NCI-H187 treated with DMSO at 0.1 percent for 48 hours (cell line): ENCODE results near the gene TACO1.

Experiments used
- DNase-seq: peaks from one replicate; lab custom pipeline; 2025; lab: John Stamatoyannopoulos, UW

The TACO1 gene

DNA sequence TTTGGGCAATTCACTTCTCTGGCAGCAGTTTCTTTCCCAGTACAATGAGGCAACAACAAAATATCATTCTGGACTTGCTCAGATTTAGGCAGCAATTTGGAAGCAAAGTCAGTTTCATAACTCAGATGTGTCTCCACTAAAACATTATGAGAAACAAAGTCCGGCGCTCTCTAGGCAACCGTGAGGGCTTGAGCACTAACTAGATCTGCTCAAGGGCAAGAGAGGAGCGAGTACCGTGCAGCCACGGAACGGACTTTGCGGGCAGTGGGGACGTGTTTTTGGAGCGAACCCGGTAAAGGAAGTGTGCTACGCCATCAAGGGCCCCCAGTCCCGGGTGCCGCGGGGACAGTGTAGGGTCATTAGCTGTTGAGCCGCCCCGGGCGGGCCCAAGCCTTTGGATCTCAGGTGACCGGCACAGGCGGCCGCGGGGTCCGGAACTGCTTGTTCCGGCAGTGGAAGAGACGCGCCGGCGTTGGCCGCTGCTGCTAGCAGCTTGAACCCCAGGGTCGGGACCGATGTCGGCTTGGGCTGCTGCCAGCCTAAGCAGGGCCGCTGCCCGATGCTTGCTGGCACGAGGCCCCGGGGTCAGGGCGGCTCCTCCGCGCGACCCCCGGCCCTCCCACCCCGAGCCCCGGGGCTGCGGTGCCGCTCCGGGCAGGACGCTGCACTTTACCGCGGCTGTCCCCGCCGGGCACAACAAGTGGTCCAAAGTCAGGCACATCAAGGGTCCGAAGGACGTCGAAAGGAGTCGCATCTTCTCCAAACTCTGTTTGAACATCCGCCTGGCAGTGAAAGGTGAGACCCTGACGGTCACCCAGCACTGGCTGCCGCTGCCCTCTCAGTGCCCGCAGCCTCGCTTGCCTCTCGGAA, at the start of gene TACO1:
Gene TACO1, plus strand, starts transcription at position 327 of the 870 bp plus-strand sequence. Its CDS starts 189 bp downstream, at position 516.
- DNase-seq = peak; percentile 22

DNA sequence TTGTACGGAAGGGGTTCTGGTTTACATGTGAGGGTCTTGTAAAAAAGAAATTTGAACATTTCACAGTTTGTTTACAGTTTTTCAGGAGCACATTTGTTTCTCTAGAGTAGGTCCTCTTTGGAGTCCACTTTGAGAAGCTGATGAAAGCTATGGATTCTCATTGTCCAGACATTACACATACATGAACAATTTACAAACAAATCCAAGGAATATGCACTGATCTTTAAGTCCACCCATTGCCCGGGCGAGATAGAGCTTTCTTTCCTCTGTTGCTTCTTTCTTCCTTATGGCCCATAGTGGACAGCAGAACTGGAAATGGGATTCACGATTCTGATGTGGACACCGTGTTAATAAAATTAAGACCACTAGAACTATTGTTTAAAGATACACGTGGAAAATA, 48.5 kb upstream of the TACO1 start:
- DNase-seq = no peak

DNA sequence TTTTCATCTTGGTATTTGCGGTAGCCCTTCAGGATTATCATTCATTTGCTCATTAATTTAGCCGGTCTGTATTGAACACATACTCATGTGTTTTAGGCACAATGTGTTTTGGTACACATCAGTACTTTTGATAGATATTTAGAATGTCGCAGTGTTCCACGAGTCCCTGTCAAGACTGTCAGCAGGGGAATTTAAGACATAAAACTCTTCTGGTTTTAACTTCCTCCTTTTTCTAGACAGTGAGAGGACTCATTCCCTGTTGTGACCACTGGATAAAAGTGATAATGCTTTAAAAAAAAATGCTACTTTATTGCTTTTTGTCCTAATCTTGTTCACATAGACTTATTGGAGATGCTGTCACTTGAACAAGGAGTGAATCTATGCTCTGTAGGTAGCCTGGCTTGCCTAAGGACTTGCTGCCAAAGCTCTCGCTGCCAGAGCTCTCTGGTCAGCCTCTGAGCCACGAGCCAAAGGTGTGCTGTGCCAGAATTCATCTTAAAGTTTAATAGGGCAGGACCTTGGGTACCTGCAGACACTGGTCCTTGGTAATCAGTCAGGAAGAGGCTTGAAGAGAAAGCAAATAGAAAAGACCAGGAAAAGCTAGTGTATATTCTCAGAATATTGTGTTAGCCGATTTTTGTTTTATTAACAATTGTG, 45.1 kb upstream of the TACO1 start:
- no peak for DNase-seq

DNA sequence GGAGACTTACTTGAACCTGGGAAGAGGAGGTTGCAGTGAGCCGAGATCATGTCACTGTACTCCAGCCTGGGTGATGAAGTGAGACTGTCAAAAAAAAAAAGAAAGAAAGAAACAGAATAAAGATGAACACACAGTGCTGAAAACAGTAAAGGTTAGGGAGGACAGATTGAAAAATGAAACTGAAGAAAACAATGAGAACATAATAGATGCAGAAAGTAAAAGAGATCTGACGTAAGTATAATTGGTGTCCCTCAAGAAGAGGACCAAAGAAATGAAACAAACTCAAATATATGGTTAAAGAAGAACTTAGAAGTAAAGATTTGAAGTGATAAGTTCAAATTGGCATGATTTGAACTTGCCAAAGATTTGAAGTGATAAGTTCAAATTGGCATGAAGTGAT, 43.3 kb upstream of the TACO1 start:
- DNase-seq = no peak

DNA sequence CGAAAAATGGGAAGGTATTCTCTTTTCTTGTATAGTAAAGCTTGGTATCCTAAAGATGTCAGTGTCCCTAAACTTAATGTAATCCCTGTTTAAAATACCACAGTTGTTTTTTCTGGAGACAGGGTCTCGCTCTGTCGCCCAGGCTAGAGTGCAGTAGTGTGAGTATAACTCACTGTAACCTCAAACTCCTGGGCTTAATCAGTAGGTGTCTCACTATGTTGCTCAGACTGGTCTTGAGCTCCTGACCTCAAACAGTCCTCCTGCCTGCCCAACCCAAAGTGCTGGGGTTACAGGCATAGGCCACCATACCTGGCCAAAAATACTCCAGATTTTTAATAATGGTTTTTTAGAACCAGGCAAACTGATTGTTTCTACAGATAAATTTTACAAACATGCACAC, 42.3 kb upstream of the TACO1 start:
- no peak for DNase-seq

DNA sequence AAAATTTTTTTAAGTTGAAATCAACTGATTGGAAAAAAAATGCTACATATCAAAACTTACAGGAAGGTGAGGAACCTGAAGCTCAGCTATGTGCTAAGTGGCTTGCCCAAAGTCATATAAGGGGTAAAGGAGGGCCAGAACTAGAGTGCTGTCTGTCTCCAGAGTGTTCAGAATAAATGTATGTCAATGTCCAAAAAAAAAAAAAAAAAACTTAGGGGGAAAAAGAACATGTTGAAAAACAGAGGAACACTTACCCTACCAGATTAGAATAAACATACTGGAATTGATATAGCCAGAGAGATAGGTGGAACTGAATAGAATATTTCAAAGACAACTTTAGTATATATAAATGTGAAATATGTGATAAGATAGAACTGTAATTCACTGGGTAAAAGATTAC, 38.9 kb upstream of the TACO1 start:
- no peak for DNase-seq

DNA sequence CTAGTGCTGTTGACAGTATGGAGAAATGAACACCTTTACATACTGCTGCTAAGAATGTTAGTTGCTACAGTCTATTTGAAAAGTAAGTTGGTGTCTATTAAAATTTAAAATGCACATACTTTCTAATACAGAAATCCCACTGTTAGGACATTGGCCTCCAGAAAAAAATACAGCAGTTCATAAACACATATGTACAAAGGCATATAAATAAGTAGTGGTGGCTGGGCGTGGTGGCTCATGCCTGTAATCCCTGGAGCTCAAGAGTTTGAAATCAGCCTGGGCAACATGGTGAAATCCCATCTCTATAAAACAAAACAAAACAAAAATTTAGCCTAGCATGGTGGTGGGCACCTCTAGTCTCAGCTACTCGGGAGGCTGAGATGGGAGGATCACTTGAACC, 37.4 kb upstream of the TACO1 start:
- DNase-seq = no peak

DNA sequence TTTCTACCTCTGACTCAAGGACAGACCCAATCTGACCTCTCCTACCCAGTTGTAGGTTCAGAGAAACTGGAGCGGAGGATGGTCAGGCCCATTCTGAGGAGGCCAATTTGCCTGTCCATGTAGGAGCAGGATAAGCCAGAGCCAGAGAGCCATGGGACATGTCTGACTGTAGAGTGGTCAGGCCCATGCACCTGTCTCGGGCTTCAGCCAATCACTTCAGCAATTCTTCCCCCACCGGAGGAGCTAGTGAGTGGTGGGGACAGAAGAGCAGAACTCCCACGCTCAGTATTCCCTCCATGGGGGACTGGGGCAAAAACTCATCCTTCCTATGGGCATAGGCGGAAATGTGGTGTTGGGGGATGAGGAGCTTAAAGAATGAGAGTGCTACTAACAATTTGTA, 36.1 kb upstream of the TACO1 start:
- DNase-seq = no peak

DNA sequence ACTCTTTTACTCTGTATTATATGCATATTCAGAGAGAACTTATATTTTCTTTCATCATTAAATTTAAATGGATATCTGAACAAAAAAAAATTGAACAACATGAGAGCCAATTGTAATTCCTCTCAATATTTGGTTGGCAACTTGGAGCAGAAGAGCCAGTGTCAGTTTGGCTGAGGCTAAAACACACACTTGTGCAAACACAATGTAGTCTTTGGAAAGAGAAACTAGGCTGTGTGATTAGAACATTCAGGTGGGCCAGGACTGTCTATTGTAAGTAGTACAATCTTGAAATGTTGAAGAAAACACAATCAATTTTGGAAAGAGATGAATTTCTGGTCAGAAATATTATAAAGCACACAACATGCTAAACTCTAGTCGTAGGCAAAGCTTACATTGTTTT, 33.5 kb upstream of the TACO1 start:
- no peak for DNase-seq

DNA sequence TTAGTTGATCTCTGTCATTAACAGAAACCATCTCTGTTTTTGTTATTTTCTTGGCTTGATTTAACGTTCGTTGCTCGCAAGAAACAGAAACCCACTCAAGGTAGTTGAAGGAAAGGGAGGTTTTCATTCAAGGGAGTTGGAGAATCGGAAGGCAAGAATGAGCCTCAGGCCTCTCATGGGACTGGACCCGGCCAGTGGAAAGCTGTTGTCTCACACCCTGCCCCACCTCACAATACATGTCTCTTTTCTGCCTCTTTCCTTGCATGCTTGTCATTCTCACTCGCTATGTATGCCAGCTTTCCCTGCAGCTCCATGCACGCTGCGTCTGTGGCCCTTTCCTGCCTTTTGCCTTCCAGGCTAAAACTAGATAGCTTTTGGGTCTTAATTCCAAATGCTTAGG, 32.1 kb upstream of the TACO1 start:
- DNase-seq = no peak

DNA sequence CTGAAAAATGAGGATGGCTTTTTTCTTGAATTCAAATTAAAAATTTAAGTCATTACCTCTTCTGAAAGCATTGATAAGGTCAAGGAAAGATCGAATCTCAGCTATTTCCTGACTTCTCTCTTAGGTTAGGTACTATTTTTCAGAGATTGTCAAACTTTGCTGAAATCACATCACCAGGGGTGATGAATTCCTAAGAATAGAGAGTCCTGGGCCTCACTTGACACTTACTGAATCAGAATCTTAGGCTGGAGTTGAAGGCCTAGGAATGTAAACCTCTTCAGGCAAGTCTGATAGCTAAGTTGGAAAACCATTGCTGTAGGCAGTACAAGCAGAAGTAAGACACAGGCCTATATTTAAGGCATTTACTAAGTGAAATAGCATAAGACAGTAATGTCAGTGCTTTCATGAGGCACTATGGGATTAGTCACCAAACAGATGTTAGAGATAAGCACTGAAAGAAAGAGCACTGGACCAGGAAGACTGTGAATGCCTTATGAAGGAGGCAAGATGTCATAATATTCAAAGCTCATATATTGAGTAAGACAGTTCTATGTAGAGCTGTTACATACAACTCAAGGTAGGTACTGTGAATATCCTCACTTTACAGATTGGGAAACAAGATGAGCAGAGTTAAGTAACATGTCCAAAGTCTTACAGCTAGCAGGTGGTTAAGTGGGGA, 28.9 kb upstream of the TACO1 start:
- no peak for DNase-seq

DNA sequence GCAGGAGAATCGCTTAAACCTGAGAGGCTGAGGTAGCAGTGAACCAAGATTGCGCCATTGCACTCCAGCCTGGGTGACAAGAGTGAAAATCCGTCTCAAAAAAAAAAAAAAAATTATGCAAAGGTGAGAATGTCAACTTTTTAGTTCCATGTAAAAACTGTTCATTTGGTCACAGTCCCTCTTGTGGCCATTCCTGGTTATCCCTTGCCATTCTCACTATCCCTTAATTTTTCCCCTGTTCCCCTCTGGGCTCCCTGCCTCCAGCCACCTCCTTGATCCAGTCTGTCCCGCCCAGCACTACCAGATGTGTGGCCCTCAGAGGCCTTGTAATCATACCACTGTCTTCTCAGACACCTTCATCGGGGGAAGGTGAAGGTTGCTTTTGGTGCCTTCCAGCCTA, 27.1 kb upstream of the TACO1 start:
- DNase-seq = no peak

DNA sequence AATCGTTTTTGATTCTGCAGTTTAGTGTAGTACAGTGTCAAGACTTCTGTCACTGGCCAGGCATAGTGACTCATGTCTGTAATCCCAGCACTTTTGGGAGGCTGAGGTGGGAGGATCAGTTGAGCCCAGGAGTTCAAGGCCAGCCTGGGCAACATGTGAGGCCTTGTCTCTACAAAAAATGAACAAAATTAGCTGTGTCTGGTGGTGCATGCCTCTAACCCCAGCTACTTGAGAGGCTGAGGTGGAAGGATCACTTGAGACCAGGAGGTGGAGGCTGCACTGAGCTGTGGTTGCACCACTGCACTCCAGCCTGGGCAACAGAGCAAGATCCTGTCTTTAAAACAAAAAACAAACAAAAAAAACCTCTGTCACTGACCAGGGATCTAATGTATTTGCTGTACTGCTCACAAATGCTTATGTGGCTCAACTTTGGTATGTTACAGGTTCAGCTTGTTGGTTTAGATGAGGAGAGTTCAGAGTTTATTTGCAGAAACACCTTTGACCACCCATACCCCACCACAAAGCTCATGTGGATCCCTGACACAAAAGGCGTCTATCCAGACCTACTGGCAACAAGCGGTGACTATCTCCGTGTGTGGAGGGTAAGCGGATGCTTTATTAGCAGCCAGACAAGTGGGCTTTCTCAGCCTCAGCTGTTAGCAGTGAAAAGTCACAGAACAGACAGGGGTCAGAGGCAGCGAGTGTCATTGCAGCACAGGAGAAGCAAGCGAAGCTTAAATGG, 22.5 kb upstream of the TACO1 start:
- no peak for DNase-seq

DNA sequence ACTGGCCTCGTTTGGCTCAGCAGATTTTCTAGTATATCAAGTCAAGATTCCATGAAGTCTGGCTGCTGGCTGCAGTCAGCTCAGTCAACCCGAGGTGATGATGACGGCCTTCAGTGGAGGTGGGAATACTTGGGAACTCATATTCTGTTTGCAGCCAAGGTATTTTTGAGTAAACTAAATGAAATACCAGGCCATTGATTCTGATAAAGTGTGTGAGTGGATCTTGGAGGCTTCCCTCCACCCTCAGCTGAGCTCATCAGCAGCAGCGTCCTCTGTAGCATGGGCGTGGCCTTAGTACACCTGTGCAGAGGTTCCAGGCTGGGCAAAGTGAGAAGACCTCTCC, 22.0 kb upstream of the TACO1 start:
- no peak for DNase-seq

DNA sequence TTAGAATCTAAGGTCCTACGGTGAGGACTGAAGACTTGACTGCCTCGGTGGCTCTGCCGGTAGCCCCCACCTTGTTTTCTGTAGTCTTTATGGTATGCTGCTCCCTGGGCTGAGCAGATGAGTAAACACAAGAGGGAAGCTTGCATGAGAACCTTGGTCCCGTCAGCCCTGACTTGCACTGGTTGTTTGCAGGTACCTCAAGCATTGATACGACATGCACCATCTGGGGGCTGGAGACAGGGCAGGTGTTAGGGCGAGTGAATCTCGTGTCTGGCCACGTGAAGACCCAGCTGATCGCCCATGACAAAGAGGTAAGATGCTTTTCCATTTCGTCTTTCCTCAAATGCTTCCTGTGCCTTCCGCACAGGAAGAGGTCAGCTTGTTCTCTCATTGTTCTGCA, 21.1 kb upstream of the TACO1 start:
- DNase-seq = no peak

DNA sequence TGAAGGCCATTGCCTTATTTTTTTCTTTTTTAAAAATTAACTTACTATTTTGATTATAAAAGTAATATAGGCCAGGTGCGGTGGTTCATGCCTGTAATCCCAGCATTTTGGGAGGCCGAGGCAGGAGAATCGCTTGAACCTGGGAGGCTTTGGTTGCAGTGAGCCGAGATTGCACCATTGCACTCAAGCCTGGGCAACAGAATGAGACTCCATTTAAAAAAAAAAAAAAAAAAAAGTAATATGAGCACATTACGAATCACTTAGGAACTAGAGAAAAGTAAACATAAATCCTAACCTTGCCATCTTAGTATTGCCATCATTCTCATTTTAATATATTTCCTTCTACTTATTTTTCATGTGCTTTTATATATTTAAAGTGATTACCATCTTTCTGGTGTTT, 12.9 kb upstream of the TACO1 start:
- DNase-seq = no peak

DNA sequence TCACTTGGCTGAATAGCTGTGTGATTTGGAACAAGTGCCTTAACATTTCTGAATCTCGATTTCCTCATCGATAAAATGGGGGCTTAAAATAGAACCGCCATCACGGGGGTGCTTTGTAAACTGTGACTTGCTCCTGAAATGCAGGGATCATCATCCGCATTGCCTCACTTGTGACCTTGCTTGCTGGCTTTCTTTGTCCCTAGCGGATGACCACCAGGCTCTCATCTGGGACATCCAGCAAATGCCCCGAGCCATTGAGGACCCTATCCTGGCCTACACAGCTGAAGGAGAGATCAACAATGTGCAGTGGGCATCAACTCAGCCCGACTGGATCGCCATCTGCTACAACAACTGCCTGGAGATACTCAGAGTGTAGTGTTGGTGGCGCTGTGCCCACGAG, 11.9 kb upstream of the TACO1 start:
- no peak for DNase-seq

DNA sequence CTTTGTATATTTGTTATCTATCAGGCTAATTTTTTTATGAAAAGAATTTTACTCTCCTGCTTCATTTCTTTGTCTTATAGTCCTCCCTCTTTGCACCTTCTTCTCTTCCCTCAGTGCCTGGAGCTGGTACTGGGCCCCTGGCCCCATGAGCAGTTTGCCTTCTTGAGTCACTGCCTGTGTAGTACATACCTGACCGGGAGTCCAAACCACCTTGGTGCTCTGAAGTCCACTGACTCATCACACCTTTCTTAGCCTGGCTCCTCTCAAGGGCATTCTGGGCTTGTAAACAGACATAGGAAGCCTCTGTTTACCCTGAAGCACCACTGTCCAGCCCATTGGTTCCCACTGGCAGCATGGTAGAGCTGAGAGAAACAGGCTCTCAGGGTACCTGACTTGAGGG, 11.0 kb upstream of the TACO1 start:
- no peak for DNase-seq

DNA sequence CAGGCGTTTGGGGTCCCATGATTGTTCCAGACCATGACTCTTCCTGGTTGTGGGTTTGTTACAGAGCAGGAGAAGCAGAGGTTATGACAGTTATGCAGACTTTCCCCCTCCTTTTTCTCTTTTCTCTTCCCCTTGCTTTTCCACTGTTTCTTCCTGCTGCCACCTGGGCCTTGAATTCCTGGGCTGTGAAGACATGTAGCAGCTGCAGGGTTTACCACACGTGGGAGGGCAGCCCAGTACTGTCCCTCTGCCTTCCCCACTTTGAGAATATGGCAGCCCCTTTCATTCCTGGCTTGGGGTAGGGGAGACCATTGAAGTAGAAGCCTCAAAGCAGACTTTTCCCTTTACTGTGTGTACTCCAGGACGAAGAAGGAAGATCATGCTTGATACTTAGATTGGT, 7.9 kb upstream of the TACO1 start:
- DNase-seq = no peak

DNA sequence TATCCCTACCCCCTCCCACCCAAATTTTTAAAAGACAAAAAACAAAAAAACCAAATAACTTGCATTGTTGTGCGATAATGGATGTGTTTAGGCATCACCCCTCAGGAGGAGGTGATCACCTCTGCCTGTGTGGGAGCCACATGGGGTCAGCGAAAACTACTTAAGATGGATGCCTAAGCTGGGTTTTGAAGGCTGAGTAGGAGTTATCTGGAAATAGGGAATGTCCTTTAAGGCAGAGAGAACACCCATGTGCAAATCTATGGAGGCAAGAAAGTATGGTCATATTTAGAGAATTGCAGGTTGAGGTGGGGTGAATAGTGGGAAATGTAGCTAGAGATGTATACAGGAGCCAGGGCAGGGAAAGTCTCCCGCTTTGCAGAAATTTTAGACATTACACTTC, 5.6 kb upstream of the TACO1 start:
- no peak for DNase-seq

DNA sequence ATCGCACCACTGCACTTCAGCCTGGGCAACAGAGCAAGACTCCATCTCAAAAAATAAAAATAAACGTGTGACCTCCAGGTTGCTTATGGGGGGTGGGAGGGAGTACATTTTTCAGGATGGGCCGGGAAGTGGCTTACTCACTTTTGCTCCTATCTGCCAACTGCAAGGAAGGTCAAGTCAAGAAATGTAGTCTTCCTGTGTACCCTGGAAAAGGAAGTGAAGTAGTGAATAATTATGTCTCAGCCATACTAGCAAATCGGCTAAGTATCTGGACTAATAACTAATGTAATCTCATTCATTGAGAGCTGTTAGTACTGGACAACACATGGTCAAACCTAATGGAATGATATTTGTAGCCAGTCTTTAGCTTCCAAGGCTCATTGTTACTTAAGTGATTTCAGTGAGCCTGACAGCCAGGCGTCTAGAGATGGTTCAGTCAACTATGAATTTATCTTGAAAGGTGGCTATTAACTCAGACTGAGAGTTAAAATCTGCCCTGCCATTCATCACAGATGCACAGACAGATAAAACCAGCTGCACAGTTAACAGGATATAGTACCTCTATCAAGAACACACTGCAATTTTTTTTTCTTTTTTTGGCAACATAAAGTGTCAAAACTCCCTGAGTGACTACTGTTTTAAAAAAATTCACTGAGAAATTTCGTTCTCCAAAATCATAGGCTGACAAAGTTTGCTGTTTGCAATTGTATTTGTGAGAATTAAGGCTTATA, 3.7 kb upstream of the TACO1 start:
- no peak for DNase-seq

DNA sequence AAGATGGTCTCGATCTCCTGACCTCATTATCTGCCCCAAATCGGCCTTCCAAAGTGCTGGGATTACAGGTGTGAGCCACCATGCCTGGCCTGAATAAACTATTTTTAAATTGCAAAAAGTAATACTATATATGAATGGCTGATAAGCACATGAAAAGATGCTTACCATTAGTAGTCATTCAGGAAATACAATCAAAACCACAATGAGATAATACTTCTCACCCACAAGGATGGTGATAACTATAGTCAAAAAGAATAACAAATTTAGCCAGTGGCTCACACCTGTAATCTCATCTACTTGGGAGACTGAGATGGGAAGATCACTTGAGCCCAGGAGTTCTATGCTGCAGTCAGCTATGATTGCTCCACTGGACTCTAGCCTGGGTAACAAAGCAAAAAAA, 2.4 kb upstream of the TACO1 start:
- no peak for DNase-seq
